Endothelial cell of umbilical vein (primary cell): ENCODE data around the gene BTK.

Source experiments
- CTCF ChIP-seq, 2 donors: IDR thresholded peaks; 1 replicate in 1 of 2; 2 replicates in 1 of 2; pipeline ENCODE4 v1.5.1; 2011; ENCODE audit warnings: low read length in 2 of 2, mild to moderate bottlenecking in 2 of 2, moderate library complexity in 2 of 2, control low read depth in 1 of 2, inconsistent platforms in 1 of 2, low read depth in 1 of 2; ENCODE audit not compliant: insufficient read depth in 1 of 2; ENCODE audit errors: extremely low read depth in 1 of 2
- EZH2 ChIP-seq: IDR thresholded peaks from 2 replicates; pipeline ENCODE4 v1.6.1; 2012; ENCODE audit warnings: borderline replicate concordance, low read depth, mild to moderate bottlenecking, moderate library complexity, low read length, inconsistent platforms; ENCODE audit not compliant: severe bottlenecking
- FOS ChIP-seq: IDR thresholded peaks from 2 replicates; pipeline ENCODE4 v1.6.1; 2011; ENCODE audit warnings: mild to moderate bottlenecking, low read length, moderate library complexity, borderline replicate concordance; ENCODE audit not compliant: insufficient read depth
- JUN ChIP-seq: IDR thresholded peaks from 2 replicates; pipeline ENCODE4 v1.6.1; 2011; ENCODE audit warnings: borderline replicate concordance, low read depth; ENCODE audit not compliant: insufficient read length, insufficient read depth

DNA sequence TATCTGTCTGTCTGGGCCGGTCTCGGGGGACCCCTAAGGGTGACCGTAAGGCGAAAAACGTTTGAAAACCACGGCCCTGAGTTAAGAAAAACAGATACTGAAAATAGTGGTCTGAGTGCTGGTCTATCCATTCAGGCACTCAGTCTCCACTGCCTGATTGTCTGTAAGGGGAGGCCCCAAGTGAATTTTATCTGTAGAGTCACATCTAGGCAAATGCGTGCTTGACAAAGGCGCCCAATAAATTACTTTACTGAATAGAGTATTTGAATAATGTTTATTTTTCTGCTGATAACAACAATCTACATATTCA is 22.5 kb upstream of the BTK start:
- TF ChIP-seq CTCF (IDR thresholded peaks at IDR 0.05; ENCODE audit: extremely low read depth in 1 of 2, insufficient read depth in 1 of 2, low read depth in 1 of 2, low read length in 2 of 2) (no peak), FOS (no peak), EZH2 (no peak), JUN (no peak)
